Esophagus squamous epithelium (tissue), 4 donors: ENCODE measurements around the gene TNFRSF6B.

Source experiments
- CTCF ChIP-seq, 6 experiments: fragments of 450-650 bp in 4 of 6; fragments of 200-600 bp in 2 of 6; sonication (generic) in 2 of 6; IDR thresholded peaks; one replicate each; pipeline ENCODE4 v1.5.1; 2016 to 2019; ENCODE audit warnings: antibody characterized with exemption in 6 of 6, mild to moderate bottlenecking in 4 of 6, moderate library complexity in 4 of 6
- POLR2A ChIP-seq, 4 donors: fragments of 450-650 bp; IDR thresholded peaks; one replicate each; pipeline ENCODE4 v1.6.1; 2017; ENCODE audit warnings: antibody characterized with exemption in 4 of 4, mild to moderate bottlenecking in 4 of 4, moderate library complexity in 3 of 4

- TF ChIP-seq POLR2A (IDR thresholded peaks at IDR 0.05), result no peak
- TF ChIP-seq CTCF (IDR thresholded peaks at IDR 0.05), result no peak
Measured at GRCh38 chr20:63699466-63700198, 3.2 kb downstream of the TNFRSF6B start.
